ENCODE measurements around the gene RUNX2. TPM values are rescaled to one million over a fixed set of nuclear protein-coding genes. Genes with fewer than 3 reads are reported as not detected.

The RUNX2 gene
- total RNA-seq, 1 donor from 2014 or later = not detected

GRCh38 chr6:45480752-45481415, 152.8 kb downstream of the RUNX2 start:
- peak in 1 of 2 donors; percentile 24 for DNase-seq (ENCODE audit: low read depth in 2 of 2)

- DNase-seq (ENCODE audit: low read depth in 2 of 2) = no peak
Measured at GRCh38 chr6:45483021-45483420, 154.9 kb downstream of the RUNX2 start.

GRCh38 chr6:45483501-45483900, 155.4 kb downstream of the RUNX2 start:
- peak in 1 of 2 donors; percentile 24 for DNase-seq (ENCODE audit: low read depth in 2 of 2)

- DNase-seq (ENCODE audit: low read depth in 2 of 2) = no peak
Measured at GRCh38 chr6:45486736-45487135, 158.6 kb downstream of the RUNX2 start.

- DNase-seq (ENCODE audit: low read depth in 2 of 2) = no peak
Measured at GRCh38 chr6:45487645-45488044, 159.5 kb downstream of the RUNX2 start.

- no peak for DNase-seq (ENCODE audit: low read depth in 2 of 2)
Measured at GRCh38 chr6:45488269-45488668, 160.1 kb downstream of the RUNX2 start.

- no peak for DNase-seq (ENCODE audit: low read depth in 2 of 2)
Measured at GRCh38 chr6:45488889-45489288, 160.8 kb downstream of the RUNX2 start.

- DNase-seq (ENCODE audit: low read depth in 2 of 2) = no peak
Measured at GRCh38 chr6:45491048-45491735, 163.1 kb downstream of the RUNX2 start.

- DNase-seq (ENCODE audit: low read depth in 2 of 2) = no peak
Measured at GRCh38 chr6:45491874-45492273, 163.7 kb downstream of the RUNX2 start.

- DNase-seq (ENCODE audit: low read depth in 2 of 2) = no peak
Measured at GRCh38 chr6:45493761-45494160, 165.6 kb downstream of the RUNX2 start.

GRCh38 chr6:45494416-45495135, 166.4 kb downstream of the RUNX2 start:
- DNase-seq (ENCODE audit: low read depth in 2 of 2) = no peak

GRCh38 chr6:45495429-45496084, 167.4 kb downstream of the RUNX2 start:
- no peak for DNase-seq (ENCODE audit: low read depth in 2 of 2)

- DNase-seq (ENCODE audit: low read depth in 2 of 2) = no peak
Measured at GRCh38 chr6:45496085-45496433, 167.9 kb downstream of the RUNX2 start.

GRCh38 chr6:45498591-45498990, 170.5 kb downstream of the RUNX2 start:
- no peak for DNase-seq (ENCODE audit: low read depth in 2 of 2)

GRCh38 chr6:45500924-45501816, 173.0 kb downstream of the RUNX2 start:
- peak in 1 of 2 donors; percentile 11 for DNase-seq (ENCODE audit: low read depth in 2 of 2)

- no peak for DNase-seq (ENCODE audit: low read depth in 2 of 2)
Measured at GRCh38 chr6:45502456-45502855, 174.3 kb downstream of the RUNX2 start.

- peak in 1 of 2 donors; percentile 59 for DNase-seq (ENCODE audit: low read depth in 2 of 2)
Measured at GRCh38 chr6:45504947-45505346, 176.8 kb downstream of the RUNX2 start.

- no peak for DNase-seq (ENCODE audit: low read depth in 2 of 2)
Measured at GRCh38 chr6:45505470-45505869, 177.3 kb downstream of the RUNX2 start.

- no peak for DNase-seq (ENCODE audit: low read depth in 2 of 2)
Measured at GRCh38 chr6:45507186-45507585, 179.1 kb downstream of the RUNX2 start.

GRCh38 chr6:45509426-45509825, 181.3 kb downstream of the RUNX2 start:
- DNase-seq (ENCODE audit: low read depth in 2 of 2) = no peak

GRCh38 chr6:45512717-45513116, 184.6 kb downstream of the RUNX2 start:
- DNase-seq (ENCODE audit: low read depth in 2 of 2) = no peak
